Endothelial cell of umbilical vein (primary cell): ENCODE results near the gene SLC25A45. TPM values are rescaled to one million over a fixed set of nuclear protein-coding genes. Genes with fewer than 3 reads are reported as not detected.

Experiments used
- BruUV-seq: library from RNA; stranded (reverse); fragments of 400-500 nt; replicated peaks from 2 replicates; lab custom pipeline; 2021; lab: Mats Ljungman, UMichigan
- CTCF ChIA-PET: fragments of 300-600, 350-600 bp; sonication (Branson Sonifier 250); formaldehyde crosslinking; loops from one replicate; lab custom pipeline; 2021; ENCODE audit warnings: antibody characterized with exemption, inconsistent platforms; lab: Charles Lee
- POLR2A ChIA-PET: fragments of 300-600, 350-600 bp; sonication (Branson Sonifier 250); formaldehyde crosslinking; loops from one replicate; lab custom pipeline; 2021; ENCODE audit warnings: antibody characterized with exemption, inconsistent platforms; lab: Charles Lee
- DNase-seq: peaks from one replicate; pipeline ENCODE4 v3.0.0-alpha.2; 2011; ENCODE audit warnings: low read depth, low spot score
- FAIRE-seq: peaks from 2 replicates; lab custom pipeline; 2011; peaks lifted over from hg19 to GRCh38; lab: Jason Lieb, UNC
- H2AFZ ChIP-seq: 2 replicates; pipeline ENCODE4 v1.6.0; 2012; ENCODE audit warnings: low read depth, low read length, control low read depth, inconsistent platforms
- H3K27ac ChIP-seq: 2 replicates; pipeline ENCODE4 v1.5.1; 2011; ENCODE audit warnings: low read depth, mild to moderate bottlenecking, control low read depth, low read length, moderate library complexity; ENCODE audit not compliant: insufficient read depth
- H3K27me3 ChIP-seq, 2 experiments: 2 replicates each; pipeline versions ENCODE4 v1.6.0 to v1.6.1; 2011; ENCODE audit warnings: low read length in 2 of 2, mixed read lengths in 1 of 2; ENCODE audit not compliant: control insufficient read depth in 2 of 2, insufficient read depth in 2 of 2
- H3K36me3 ChIP-seq, 2 experiments: 2 replicates in 1 of 2; 3 replicates in 1 of 2; pipeline ENCODE4 v1.5.1; 2011; ENCODE audit warnings: low read length in 2 of 2, mild to moderate bottlenecking in 1 of 2, moderate library complexity in 1 of 2; ENCODE audit not compliant: control insufficient read depth in 2 of 2, insufficient read depth in 2 of 2; ENCODE audit errors: extremely low read depth in 1 of 2
- H3K4me1 ChIP-seq: 3 replicates; pipeline ENCODE4 v1.5.1; 2011; ENCODE audit warnings: mild to moderate bottlenecking, low read length; ENCODE audit not compliant: control insufficient read depth, insufficient read depth; ENCODE audit errors: extremely low read depth
- H3K4me2 ChIP-seq: 2 replicates; pipeline ENCODE4 v1.6.1; 2011; ENCODE audit warnings: low read length, control low read depth, mixed read lengths; ENCODE audit not compliant: insufficient read depth
- H3K4me3 ChIP-seq, 3 experiments: fragments of 200-600 bp in 1 of 3; sonication (generic), shearing (Covaris generic) in 1 of 3; replicated peaks in 1 of 3; 2 replicates each; pipeline ENCODE4 v1.5.1; 2011 to 2016; ENCODE audit warnings: control low read depth in 3 of 3, low read length in 3 of 3, mild to moderate bottlenecking in 2 of 3, inconsistent platforms in 1 of 3, low read depth in 1 of 3, moderate library complexity in 1 of 3; ENCODE audit not compliant: insufficient read depth in 1 of 3
- H3K79me2 ChIP-seq: 2 replicates; pipeline ENCODE4 v1.6.0; 2012; ENCODE audit warnings: low read length, inconsistent platforms; ENCODE audit not compliant: control insufficient read depth, insufficient read depth
- H3K9ac ChIP-seq: replicated peaks from 2 replicates; pipeline ENCODE3; 2011; ENCODE audit warnings: low read length, control low read depth; ENCODE audit not compliant: insufficient read depth; ENCODE audit errors: extremely low read depth
- H3K9me1 ChIP-seq: replicated peaks from 3 replicates; pipeline ENCODE4 v1.6.0; 2011; ENCODE audit warnings: mild to moderate bottlenecking, low read length; ENCODE audit not compliant: control insufficient read depth, insufficient read depth; ENCODE audit errors: extremely low read depth
- H3K9me3 ChIP-seq: replicated peaks from 2 replicates; pipeline ENCODE4 v1.5.1; 2012; ENCODE audit warnings: low read length, inconsistent platforms; ENCODE audit not compliant: control insufficient read depth, insufficient read depth
- H4K20me1 ChIP-seq: replicated peaks from 2 replicates; pipeline ENCODE3; 2011; ENCODE audit warnings: mild to moderate bottlenecking, low read length; ENCODE audit not compliant: control insufficient read depth, insufficient read depth; ENCODE audit errors: extremely low read depth
- EZH2 ChIP-seq: IDR thresholded peaks from 2 replicates; pipeline ENCODE4 v1.6.1; 2012; ENCODE audit warnings: borderline replicate concordance, low read depth, mild to moderate bottlenecking, moderate library complexity, low read length, inconsistent platforms; ENCODE audit not compliant: severe bottlenecking
- FOS ChIP-seq: IDR thresholded peaks from 2 replicates; pipeline ENCODE4 v1.6.1; 2011; ENCODE audit warnings: mild to moderate bottlenecking, low read length, moderate library complexity, borderline replicate concordance; ENCODE audit not compliant: insufficient read depth
- GATA2 ChIP-seq: IDR thresholded peaks from 2 replicates; pipeline ENCODE4 v1.7.0; 2011; ENCODE audit warnings: low read depth, mild to moderate bottlenecking, moderate library complexity, mixed read lengths, low read length; ENCODE audit not compliant: insufficient read length, insufficient read depth
- JUN ChIP-seq: IDR thresholded peaks from 2 replicates; pipeline ENCODE4 v1.6.1; 2011; ENCODE audit warnings: borderline replicate concordance, low read depth; ENCODE audit not compliant: insufficient read length, insufficient read depth
- MYC ChIP-seq: IDR thresholded peaks from one replicate; pipeline ENCODE4 v1.6.1; 2011; ENCODE audit warnings: mild to moderate bottlenecking, low read depth, low read length
- POLR2A ChIP-seq: IDR thresholded peaks from 2 replicates; pipeline ENCODE4 v1.6.1; 2012; ENCODE audit warnings: low read depth, mild to moderate bottlenecking, control low read depth, low read length
- POLR2AphosphoS5 ChIP-seq: IDR thresholded peaks from 2 replicates; pipeline ENCODE4 v1.6.1; 2012; ENCODE audit warnings: low read depth, mild to moderate bottlenecking, control low read depth, low read length, moderate library complexity; ENCODE audit not compliant: insufficient read depth
- dilution Hi-C: fragments of 300-500 bp; cut with MboI; formaldehyde crosslinking; loops from one replicate; pipeline ENCODE4 v1.15.0; 2019; ENCODE audit warnings: low sequenced_read_pairs; ENCODE audit not compliant: extremely low pct_ligation_motif_present
- intact Hi-C: fragments of 100-400 bp; cut with micrococcal nuclease; formaldehyde crosslinking; loops from one replicate; pipeline ENCODE4 v1.10.0; 2022
- polyA plus RNA-seq, 4 experiments: library from polyadenylated mRNA; depleted of rRNA in 3 of 4; stranded (reverse) in 3 of 4; unstranded in 1 of 4; fragments of >200 nt; gene quantifications; 2 replicates each; pipeline versions ENCODE4 v1.2.1 to v1.2.3, GENCODE V29; 2011 to 2012; ENCODE audit warnings: missing spikeins in 1 of 4
- total RNA-seq: library from RNA; stranded (reverse); gene quantifications from 2 replicates; pipeline ENCODE4 v1.2.3, GENCODE V29; 2021
- TF ChIP-seq, protein P1 (sequence below), 2 donors: IDR thresholded peaks; 1 replicate in 1 of 2; 2 replicates in 1 of 2; pipeline ENCODE4 v1.5.1; 2011; ENCODE audit warnings: low read length in 2 of 2, mild to moderate bottlenecking in 2 of 2, moderate library complexity in 2 of 2, control low read depth in 1 of 2, inconsistent platforms in 1 of 2, low read depth in 1 of 2; ENCODE audit not compliant: insufficient read depth in 1 of 2; ENCODE audit errors: extremely low read depth in 1 of 2
- TF ChIP-seq, protein P2 (sequence below): IDR thresholded peaks from 2 replicates; pipeline ENCODE4 v1.6.1; 2011; ENCODE audit not compliant: insufficient read depth, insufficient read length

Gene SLC25A45
- total and polyA plus RNA-seq, 2 donors (not counting 3 experiments of a cell fraction or from before 2014, with no cell fraction given), result 1.2 to 3.1 TPM

- Histone ChIP-seq H3K36me3 (peaks cover 11 to 43% of the 10 kb centered on the region in 2 experiments), H3K79me2 (no peaks in the 10 kb centered on the region), H3K9me3 (no peaks in the 10 kb centered on the region), H3K4me3 (no peak overlapping the region), H3K4me1 (no peaks in the 10 kb centered on the region), H3K4me2 (no peak overlapping the region), H3K27me3 (no peaks in the 10 kb centered on the region), H4K20me1 (no peaks in the 10 kb centered on the region), H3K9ac (no peak overlapping the region), H3K27ac (no peak overlapping the region), H2AFZ (no peak overlapping the region), H3K9me1 (no peaks in the 10 kb centered on the region)
- no TSS peak for BruUV-seq
- DNase-seq, result no peak
- POLR2A ChIA-PET, result no interaction called here
- no peak for TF ChIP-seq POLR2AphosphoS5
- no peak for TF ChIP-seq GATA2
- TF ChIP-seq, protein P1, sequence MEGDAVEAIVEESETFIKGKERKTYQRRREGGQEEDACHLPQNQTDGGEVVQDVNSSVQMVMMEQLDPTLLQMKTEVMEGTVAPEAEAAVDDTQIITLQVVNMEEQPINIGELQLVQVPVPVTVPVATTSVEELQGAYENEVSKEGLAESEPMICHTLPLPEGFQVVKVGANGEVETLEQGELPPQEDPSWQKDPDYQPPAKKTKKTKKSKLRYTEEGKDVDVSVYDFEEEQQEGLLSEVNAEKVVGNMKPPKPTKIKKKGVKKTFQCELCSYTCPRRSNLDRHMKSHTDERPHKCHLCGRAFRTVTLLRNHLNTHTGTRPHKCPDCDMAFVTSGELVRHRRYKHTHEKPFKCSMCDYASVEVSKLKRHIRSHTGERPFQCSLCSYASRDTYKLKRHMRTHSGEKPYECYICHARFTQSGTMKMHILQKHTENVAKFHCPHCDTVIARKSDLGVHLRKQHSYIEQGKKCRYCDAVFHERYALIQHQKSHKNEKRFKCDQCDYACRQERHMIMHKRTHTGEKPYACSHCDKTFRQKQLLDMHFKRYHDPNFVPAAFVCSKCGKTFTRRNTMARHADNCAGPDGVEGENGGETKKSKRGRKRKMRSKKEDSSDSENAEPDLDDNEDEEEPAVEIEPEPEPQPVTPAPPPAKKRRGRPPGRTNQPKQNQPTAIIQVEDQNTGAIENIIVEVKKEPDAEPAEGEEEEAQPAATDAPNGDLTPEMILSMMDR (IDR thresholded peaks at IDR 0.05; ENCODE audit: extremely low read depth in 1 of 2, insufficient read depth in 1 of 2, low read depth in 1 of 2, low read length in 2 of 2), result no peak
- TF ChIP-seq FOS, result no peak
- TF ChIP-seq EZH2, result no peak
- TF ChIP-seq JUN, result no peak
- TF ChIP-seq MYC, result no peak
- TF ChIP-seq, protein P2, sequence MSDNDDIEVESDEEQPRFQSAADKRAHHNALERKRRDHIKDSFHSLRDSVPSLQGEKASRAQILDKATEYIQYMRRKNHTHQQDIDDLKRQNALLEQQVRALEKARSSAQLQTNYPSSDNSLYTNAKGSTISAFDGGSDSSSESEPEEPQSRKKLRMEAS, result no peak
- TF ChIP-seq POLR2A, result no peak
- dilution Hi-C loops, result no loop called here
- CTCF ChIA-PET, result interaction anchor here (0.9 to 1.1 kb wide), 3 partner anchors 16 to 107 kb away, joined by 3 to 4 read pairs (median 3); no protein-coding TSS in a partner anchor
- no peak for FAIRE-seq
- intact Hi-C loops, result no loop called here
These were observed 21.2 kb upstream of the SLC25A45 start for GRCh38 chr11:65403607-65404121.
